Bronchus fibroblast of lung (primary cell): ENCODE results near the gene TRIM65. TPM values are rescaled to one million over a fixed set of nuclear protein-coding genes. Genes with fewer than 3 reads are reported as not detected.

Experiments
- total RNA-seq: library from RNA; depleted of rRNA; stranded (reverse); fragments of >200 nt; gene quantifications from 2 replicates; pipeline ENCODE4 v1.2.3, GENCODE V29; 2015

Gene TRIM65
- total RNA-seq: 20.2 and 23.4 TPM in 2 replicates

GRCh38 chr17:75896415-75897159, at the start of gene TRIM65:
TSS of gene TRIM65 (minus strand) at chr17:75896951. CDS start at chr17:75896937, 14 bp downstream.

GRCh38 chr17:75940727-75941441, 44.1 kb upstream of the TRIM65 start, which contains the start of gene FBF1:
TSS of gene FBF1 (minus strand) at chr17:75941042. CDS start at chr17:75938149, 2,893 bp downstream.

GRCh38 chr17:75904749-75905521, 8.2 kb upstream of the TRIM65 start, which contains the start of gene MRPL38:
TSS of gene MRPL38 (minus strand) at chr17:75904884. CDS start at chr17:75904875, 9 bp downstream.

GRCh38 chr17:75878174-75878998, 18.4 kb downstream of the TRIM65 start, which contains the start of gene TRIM47:
TSS of gene TRIM47 (minus strand) at chr17:75878581. CDS start at chr17:75878548, 33 bp downstream.

GRCh38 chr17:75855310-75856061, 41.3 kb downstream of the TRIM65 start, which contains the start of gene WBP2:
TSS of gene WBP2 (minus strand) at chr17:75855335. CDS start at chr17:75855297, 38 bp downstream.

GRCh38 chr17:75843577-75844529, 52.9 kb downstream of the TRIM65 start, which contains the start of gene UNC13D:
TSS of gene UNC13D (minus strand) at chr17:75844404. CDS start at chr17:75844337, 67 bp downstream.

Other genes starting within 250 kb of the TRIM65 start
- gene RECQL5, start 229.8 kb downstream of the TRIM65 start, total RNA-seq: 15.2 and 17.3 TPM in 2 replicates
- gene SAP30BP, start 229.6 kb downstream of the TRIM65 start, total RNA-seq: 43.9 and 62.7 TPM in 2 replicates
- under 0.01 and 0.30 TPM in 2 replicates for gene ITGB4, start 175.5 kb downstream of the TRIM65 start, total RNA-seq
- 50.1 and 52.8 TPM in 2 replicates for gene GALK1, start 131.8 kb downstream of the TRIM65 start, total RNA-seq
- 19.0 and 27.9 TPM in 2 replicates for gene UNK, start 112.1 kb downstream of the TRIM65 start, total RNA-seq
- gene UNC13D, start 52.5 kb downstream of the TRIM65 start, total RNA-seq: 0.84 and 1.5 TPM in 2 replicates
- gene WBP2, start 41.6 kb downstream of the TRIM65 start, total RNA-seq: 59.3 and 73.1 TPM in 2 replicates
- gene TRIM47, start 18.4 kb downstream of the TRIM65 start, total RNA-seq: 12.8 and 15.1 TPM in 2 replicates
- 23.5 and 26.0 TPM in 2 replicates for gene MRPL38, start 7.9 kb upstream of the TRIM65 start, total RNA-seq
- 10.8 and 13.7 TPM in 2 replicates for gene FBF1, start 44.1 kb upstream of the TRIM65 start, total RNA-seq
- 24.7 and 26.8 TPM in 2 replicates for gene ACOX1, start 82.2 kb upstream of the TRIM65 start, total RNA-seq
- 15.9 and 16.0 TPM in 2 replicates for gene TEN1, start 82.3 kb upstream of the TRIM65 start, total RNA-seq
- 2.2 and 3.5 TPM in 2 replicates for gene CDK3, start 103.9 kb upstream of the TRIM65 start, total RNA-seq
- not detected in 2 replicates for gene EVPL, start 130.4 kb upstream of the TRIM65 start, total RNA-seq
- 24.4 and 24.7 TPM in 2 replicates for gene SRP68, start 175.6 kb upstream of the TRIM65 start, total RNA-seq
- gene GALR2, start 177.8 kb upstream of the TRIM65 start, total RNA-seq: 0.17 TPM in 1 of 2 replicates, not detected in the other
- not detected in 2 replicates for gene ZACN, start 182.2 kb upstream of the TRIM65 start, total RNA-seq
- gene EXOC7, start 206.8 kb upstream of the TRIM65 start, total RNA-seq: 42.8 and 44.0 TPM in 2 replicates
- gene FOXJ1, start 244.3 kb upstream of the TRIM65 start, total RNA-seq: under 0.01 and 0.17 TPM in 2 replicates